Cardiac fibroblast (primary cell): Measurements from ENCODE around the gene PGD.
"Not testable (repeated sequence)": the region's sequence is repeated elsewhere in the genome, so short reads cannot be mapped to it uniquely, and the experiment has no call there.

ENCODE experiments used
- DNase-seq, 2 donors: peaks; one replicate each; pipeline versions ENCODE4 v3.0.0 to v3.0.0-alpha.2; 2010; ENCODE audit warnings: low read depth in 2 of 2
- H3K4me3 ChIP-seq, 2 donors: replicated peaks in 1 of 2; 1 replicate in 1 of 2; 2 replicates in 1 of 2; pipeline ENCODE4 v1.5.1; 2011; ENCODE audit warnings: low read depth in 2 of 2, low read length in 2 of 2, mild to moderate bottlenecking in 2 of 2, moderate library complexity in 1 of 2
- CTCF ChIP-seq: IDR thresholded peaks from one replicate; pipeline ENCODE4 v1.5.1; 2011; ENCODE audit warnings: low read depth, mild to moderate bottlenecking, low read length, inconsistent platforms

The PGD gene

GRCh38 chr1:10374442-10374860 lies 24.4 kb upstream of the PGD start:
- TF ChIP-seq CTCF: no peak
- no peak overlapping the region for H3K4me3 ChIP-seq
- peak; percentile 15 to 18 for DNase-seq

DNA sequence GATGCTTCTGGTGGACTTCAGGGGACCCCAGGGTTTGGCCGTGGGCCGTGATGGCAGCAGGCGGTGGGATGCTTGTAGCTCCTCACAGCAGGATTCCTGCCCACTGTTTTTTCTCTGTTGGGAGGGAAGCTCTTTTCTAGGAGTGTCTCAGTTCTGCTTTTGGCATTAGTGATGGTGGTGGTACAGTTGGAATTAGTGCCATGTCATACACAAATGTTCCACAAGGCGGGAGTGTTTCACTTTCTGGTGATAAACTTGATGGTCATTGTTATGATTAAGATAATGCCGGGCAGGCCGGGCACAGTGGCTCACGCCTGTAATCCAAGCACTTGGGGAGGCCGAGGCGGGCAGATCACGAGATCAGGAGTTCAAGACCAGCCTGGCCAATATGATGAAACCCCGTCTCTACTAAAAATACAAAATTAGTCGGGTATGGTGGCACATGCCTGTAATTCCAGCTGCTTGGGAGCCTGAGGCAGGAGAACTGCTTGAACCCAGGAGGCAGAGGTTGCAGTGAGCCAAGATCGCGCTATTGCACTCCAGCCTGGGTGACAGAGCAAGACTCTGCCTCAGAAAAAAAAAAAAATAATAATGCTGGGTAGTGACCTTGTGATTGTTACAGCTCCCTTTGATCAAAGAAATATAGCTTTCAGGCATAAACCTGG lies 21.4 kb upstream of the PGD start:
- not testable (repeated sequence) for H3K4me3 ChIP-seq
- TF ChIP-seq CTCF: peak; percentile 81
- peak; percentile 86 to 88 for DNase-seq

DNA sequence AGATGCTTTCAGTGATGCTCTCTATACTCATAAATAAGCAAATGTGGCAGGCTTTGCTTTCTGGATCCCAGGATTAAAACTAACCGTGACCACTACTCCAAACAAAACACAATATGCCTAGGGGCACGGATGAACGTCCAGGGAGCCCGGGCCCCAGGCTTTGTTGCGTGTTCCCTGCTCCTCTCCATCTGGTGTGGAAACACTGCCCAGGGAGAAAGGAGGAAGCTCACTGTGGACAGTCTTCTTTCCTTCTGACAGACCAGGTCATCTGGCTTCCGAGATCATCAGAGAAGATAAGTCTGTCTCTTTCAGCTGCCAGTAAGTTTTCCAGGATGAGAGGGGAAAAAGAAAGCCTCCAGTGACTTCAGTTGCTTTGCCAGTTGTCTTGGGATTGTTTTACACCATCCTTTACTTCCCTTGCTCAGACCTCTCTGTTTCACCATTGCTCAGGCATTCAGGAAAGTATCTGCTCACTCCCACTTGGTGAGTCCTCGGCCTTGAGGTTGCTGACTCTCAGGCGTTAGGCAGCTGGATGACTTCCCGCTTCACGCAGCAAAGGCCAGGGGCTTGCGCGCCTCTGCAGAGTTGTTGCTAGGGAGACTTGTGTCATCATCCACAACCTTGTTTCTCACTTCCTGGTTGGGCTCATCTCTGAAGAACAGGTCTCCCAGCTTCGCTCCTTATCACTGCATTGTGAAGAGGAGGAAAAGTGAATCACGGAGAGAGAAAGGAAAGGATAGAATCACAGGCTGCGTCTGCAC lies 20.6 kb upstream of the PGD start:
- no peak overlapping the region for H3K4me3 ChIP-seq
- no peak for TF ChIP-seq CTCF
- peak; percentile 91 to 92 for DNase-seq

- no peak overlapping the region for H3K4me3 ChIP-seq
- no peak for TF ChIP-seq CTCF
- no peak for DNase-seq
Measured at GRCh38 chr1:10379101-10379620, 19.7 kb upstream of the PGD start.

DNA sequence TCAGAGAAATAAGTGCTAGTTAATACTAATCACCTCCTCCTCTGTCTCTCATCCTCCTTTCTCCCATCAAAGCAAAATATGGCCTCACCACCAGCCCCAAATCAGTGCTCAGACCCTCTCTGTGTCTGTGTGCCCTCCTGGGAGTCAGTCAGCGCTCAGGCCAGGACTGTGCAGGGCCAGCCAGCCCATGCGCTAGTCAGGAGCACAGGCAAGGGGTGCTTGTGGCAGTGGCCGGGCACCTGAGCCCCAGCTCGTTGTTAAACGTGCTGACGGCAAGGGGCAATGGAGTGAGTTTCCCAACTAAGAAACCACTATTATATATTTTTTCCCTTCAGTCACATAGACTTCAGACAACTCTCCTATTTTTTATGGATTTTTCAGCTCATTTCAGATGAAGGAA lies 19.2 kb upstream of the PGD start:
- TF ChIP-seq CTCF: no peak
- DNase-seq: no peak
- no peak overlapping the region for H3K4me3 ChIP-seq

DNA sequence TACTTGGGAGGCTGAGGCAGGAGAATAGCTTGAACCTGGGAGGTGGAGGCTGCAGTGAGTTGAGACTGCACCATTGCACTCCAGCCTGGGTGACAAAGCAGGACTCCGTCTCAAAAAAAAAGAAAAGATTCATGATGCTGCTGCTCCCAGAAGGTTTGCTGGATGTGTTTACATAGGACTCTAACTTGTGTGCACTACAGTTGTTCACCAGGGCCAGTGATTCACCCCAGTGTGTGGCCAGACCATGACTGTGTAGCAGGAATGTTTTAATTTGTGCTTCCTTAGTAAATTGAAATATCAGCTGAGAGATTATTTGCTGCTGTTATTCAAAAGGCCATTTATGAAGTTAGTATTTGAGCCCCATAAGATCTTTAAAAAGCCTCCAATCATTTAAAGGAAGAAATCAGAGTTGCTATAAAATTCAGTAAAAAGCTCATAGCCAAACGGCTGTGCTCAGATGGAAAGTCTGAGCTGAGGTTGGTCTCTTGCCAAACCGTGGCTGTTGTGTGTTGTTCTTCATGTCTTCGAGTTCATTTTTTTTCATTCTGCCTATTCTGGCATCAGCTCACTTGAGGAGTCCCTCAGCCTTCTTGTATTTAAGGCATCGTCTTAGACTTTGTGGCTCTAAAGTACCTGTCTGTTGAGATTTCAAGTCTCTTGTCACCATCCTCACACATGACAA lies 18.1 kb upstream of the PGD start:
- TF ChIP-seq CTCF: no peak
- H3K4me3 ChIP-seq: no peak overlapping the region
- peak; percentile 76 to 93 for DNase-seq
